ENCODE measurements around the gene SMOC1.

DNA sequence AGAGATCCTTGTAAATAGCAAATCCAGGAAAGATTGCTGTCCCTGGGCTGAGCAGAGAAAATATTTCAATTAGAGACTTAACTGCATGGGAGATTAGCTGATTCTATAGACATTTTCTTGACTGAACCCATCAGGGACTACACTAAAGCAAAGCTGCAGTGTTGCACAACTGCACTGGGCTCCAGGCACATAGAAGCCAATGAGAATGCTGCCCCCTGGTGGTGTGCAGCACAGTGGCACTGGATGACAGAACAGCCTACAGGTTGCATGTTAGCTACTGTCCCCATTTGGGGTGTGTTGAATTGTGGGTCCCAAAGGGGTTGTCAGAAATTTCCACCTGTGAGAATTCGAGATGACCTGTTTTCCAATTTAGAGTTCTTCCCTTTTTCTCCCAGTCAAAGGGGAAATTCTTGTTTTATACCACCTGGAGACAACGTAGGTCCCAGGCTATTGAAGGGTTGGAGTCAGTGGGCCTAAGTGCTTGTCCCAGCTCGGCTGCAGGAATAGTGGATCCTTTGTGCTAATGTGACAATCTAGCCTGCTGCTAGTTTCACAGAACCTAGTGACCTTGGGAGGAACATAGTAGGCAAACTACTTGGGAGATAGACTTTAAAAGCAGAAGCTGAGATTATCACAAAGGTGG lies 194.8 kb downstream of the SMOC1 start:
- TF ChIP-seq, protein P1, sequence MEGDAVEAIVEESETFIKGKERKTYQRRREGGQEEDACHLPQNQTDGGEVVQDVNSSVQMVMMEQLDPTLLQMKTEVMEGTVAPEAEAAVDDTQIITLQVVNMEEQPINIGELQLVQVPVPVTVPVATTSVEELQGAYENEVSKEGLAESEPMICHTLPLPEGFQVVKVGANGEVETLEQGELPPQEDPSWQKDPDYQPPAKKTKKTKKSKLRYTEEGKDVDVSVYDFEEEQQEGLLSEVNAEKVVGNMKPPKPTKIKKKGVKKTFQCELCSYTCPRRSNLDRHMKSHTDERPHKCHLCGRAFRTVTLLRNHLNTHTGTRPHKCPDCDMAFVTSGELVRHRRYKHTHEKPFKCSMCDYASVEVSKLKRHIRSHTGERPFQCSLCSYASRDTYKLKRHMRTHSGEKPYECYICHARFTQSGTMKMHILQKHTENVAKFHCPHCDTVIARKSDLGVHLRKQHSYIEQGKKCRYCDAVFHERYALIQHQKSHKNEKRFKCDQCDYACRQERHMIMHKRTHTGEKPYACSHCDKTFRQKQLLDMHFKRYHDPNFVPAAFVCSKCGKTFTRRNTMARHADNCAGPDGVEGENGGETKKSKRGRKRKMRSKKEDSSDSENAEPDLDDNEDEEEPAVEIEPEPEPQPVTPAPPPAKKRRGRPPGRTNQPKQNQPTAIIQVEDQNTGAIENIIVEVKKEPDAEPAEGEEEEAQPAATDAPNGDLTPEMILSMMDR (IDR thresholded peaks at IDR 0.05), result peak; percentile 40 to 54
- TF ChIP-seq POLR2AphosphoS5 (IDR thresholded peaks at IDR 0.05) (no peak), POLR2A (IDR thresholded peaks at IDR 0.05) (no peak), EP300 (IDR thresholded peaks at IDR 0.05) (no peak)

Data from suprapubic skin (tissue), 4 donors.